K562 (cell line): ENCODE results near the gene SASH3. TPM values are rescaled to one million over a fixed set of nuclear protein-coding genes. Genes with fewer than 3 reads are reported as not detected.

Experiments
- CHD7 ChIP-seq: fragments of 200-600 bp; sonication (generic); IDR thresholded peaks from one replicate; pipeline ENCODE4 v1.6.1; 2012; ENCODE audit warnings: mild to moderate bottlenecking, low read depth, low read length, inconsistent platforms
- ELK3 ChIP-seq: fragments of 450-650 bp; formaldehyde crosslinking; IDR thresholded peaks from 2 replicates; pipeline ENCODE4 v1.4.0; 2020; ENCODE audit warnings: mild to moderate bottlenecking
- MGA ChIP-seq: fragments of 450-650 bp; IDR thresholded peaks from 2 replicates; pipeline ENCODE4 v1.6.1; 2016; ENCODE audit warnings: mild to moderate bottlenecking, moderate library complexity
- polyA plus RNA-seq, 8 experiments: library from polyadenylated mRNA; depleted of rRNA in 4 of 8; stranded (reverse) in 5 of 8; unstranded in 3 of 8; fragments of >200 nt; fragmentation: Nextera tagmentation in 2 of 8; fragmentation: Illumina TruSeq in 1 of 8; extraction: Ambion mirVana in 2 of 8; extraction: Trizol in 1 of 8; gene quantifications; 2 replicates each; pipeline versions ENCODE4 v1.2.1 to v1.2.3, GENCODE V29; 2011 to 2014; ENCODE audit warnings: inconsistent platforms in 1 of 8, missing spikeins in 1 of 8
- total RNA-seq, 7 experiments: library from RNA; depleted of rRNA in 6 of 7; stranded (reverse); fragments of >200 nt in 6 of 7; fragmentation: Illumina TruSeq in 2 of 7; extraction: Trizol in 2 of 7; gene quantifications; 2 replicates each; pipeline versions ENCODE4 v1.2.1 to v1.2.3, GENCODE V29; 2011 to 2021; ENCODE audit warnings: low replicate concordance in 1 of 7

SASH3 gene
- total and polyA plus RNA-seq, 9 of the 15 experiments (the other 6 are each of a cell fraction or from before 2014, with no cell fraction given) = 0.03 to 0.72 (median 0.08) TPM

- TF ChIP-seq CHD7 = no peak
- no peak for TF ChIP-seq MGA
- TF ChIP-seq ELK3 (CRISPR knock-in tag) = no peak
These were observed 18.8 kb upstream of the SASH3 start (continued) for GRCh38 chrX:129760981-129761380.
